Measurements from ENCODE around the gene G2E3. TPM values are rescaled to one million over a fixed set of nuclear protein-coding genes. Genes with fewer than 3 reads are reported as not detected.
"Not testable (repeated sequence)": the region's sequence is repeated elsewhere in the genome, so short reads cannot be mapped to it uniquely, and the experiment has no call there.

Gene G2E3
- total RNA-seq, 4 donors from 2014 or later, result 9.5 to 17.5 (median 10.7) TPM

GRCh38 chr14:30528778-30529642 lies 29.9 kb upstream of the G2E3 start:
- 81 to 88% methylated on average over 10 to 12 of the region's 12 CpGs for WGBS, 2 donors
- Histone ChIP-seq H3K36me3 (no peaks in the 10 kb centered on the region), H3K4me1 (no peaks in the 10 kb centered on the region), H3K27me3 (no peaks in the 10 kb centered on the region), H3K9me3 (no peaks in the 10 kb centered on the region), H3K4me3 (replicated peaks in 1 of 3) (no peak overlapping the region), H3K27ac (no peak overlapping the region)
- no peak for TF ChIP-seq POLR2A (IDR thresholded peaks at IDR 0.05)
- TF ChIP-seq, protein P1, sequence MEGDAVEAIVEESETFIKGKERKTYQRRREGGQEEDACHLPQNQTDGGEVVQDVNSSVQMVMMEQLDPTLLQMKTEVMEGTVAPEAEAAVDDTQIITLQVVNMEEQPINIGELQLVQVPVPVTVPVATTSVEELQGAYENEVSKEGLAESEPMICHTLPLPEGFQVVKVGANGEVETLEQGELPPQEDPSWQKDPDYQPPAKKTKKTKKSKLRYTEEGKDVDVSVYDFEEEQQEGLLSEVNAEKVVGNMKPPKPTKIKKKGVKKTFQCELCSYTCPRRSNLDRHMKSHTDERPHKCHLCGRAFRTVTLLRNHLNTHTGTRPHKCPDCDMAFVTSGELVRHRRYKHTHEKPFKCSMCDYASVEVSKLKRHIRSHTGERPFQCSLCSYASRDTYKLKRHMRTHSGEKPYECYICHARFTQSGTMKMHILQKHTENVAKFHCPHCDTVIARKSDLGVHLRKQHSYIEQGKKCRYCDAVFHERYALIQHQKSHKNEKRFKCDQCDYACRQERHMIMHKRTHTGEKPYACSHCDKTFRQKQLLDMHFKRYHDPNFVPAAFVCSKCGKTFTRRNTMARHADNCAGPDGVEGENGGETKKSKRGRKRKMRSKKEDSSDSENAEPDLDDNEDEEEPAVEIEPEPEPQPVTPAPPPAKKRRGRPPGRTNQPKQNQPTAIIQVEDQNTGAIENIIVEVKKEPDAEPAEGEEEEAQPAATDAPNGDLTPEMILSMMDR (IDR thresholded peaks at IDR 0.05), result no peak
- intact Hi-C loops (cut with DNase I), result loop anchor here (10.0 kb wide), 1 partner anchor 154 kb away; no protein-coding TSS in a partner anchor
- DNase-seq, result no peak

DNA sequence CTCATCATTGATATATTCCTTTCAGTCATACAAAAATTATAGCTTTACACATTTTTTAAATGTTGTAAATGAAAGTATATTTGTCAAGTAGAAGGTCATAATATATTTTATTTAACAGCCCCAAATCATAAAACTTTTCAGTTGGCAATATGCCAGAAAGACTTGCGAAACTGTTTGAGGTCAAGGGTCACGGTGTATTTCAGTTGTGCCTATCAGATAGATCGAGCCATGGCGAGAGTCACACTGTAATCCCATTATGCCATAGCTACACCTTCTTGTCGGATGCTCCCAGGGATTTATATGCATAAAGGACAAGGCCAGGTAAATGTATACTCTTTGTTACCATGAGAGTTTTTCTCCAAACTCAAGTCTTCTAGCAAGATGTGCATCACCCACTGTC lies 26.7 kb upstream of the G2E3 start:
- intact Hi-C loops (cut with DNase I), result no loop called here
- WGBS, 2 donors, result 95 to 96% methylated on average over 5 of the region's 5 CpGs
- TF ChIP-seq POLR2A (IDR thresholded peaks at IDR 0.05), result no peak
- TF ChIP-seq, protein P1 (IDR thresholded peaks at IDR 0.05), result no peak

DNA sequence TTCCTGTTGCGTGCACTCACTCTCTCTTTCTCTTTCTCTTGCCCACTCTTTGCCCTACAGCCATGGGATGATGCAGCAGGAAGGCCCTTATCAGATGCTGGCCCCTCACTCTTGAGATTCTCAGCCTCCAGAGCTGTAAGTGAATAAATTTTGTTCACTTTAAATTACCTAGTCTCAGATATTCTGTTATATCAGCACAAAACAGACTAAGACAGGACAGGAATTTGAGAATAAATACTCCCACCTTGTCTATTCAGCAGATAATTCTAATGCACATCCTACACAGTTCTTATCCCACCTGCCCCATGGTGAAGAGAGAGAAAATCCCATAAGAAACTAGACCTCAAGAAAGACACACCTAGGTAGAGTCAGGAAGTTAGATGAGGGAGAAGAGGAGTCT lies 25.8 kb upstream of the G2E3 start:
- Histone ChIP-seq H3K36me3 (no peaks in the 10 kb centered on the region), H3K4me1 (no peaks in the 10 kb centered on the region), H3K27ac (no peak overlapping the region), H3K9me3 (no peaks in the 10 kb centered on the region), H3K4me3 (replicated peaks in 1 of 3) (no peak overlapping the region), H3K27me3 (no peaks in the 10 kb centered on the region)
- WGBS, 2 donors, result 95% methylated on average over 1 of the region's 1 CpG
- intact Hi-C loops (cut with DNase I), result no loop called here
- no peak for DNase-seq
- no peak for TF ChIP-seq POLR2A (IDR thresholded peaks at IDR 0.05)
- TF ChIP-seq, protein P1 (IDR thresholded peaks at IDR 0.05), result no peak

More for the DNA sequence above, 26.7 kb upstream of the G2E3 start:
- H3K4me1 ChIP-seq, result no peaks in the 10 kb centered on the region
- no peaks in the 10 kb centered on the region for H3K9me3 ChIP-seq
- H3K4me3 ChIP-seq (replicated peaks in 1 of 3), result no peak overlapping the region
- no peak for DNase-seq
- no peak overlapping the region for H3K27ac ChIP-seq
- no peaks in the 10 kb centered on the region for H3K36me3 ChIP-seq
- H3K27me3 ChIP-seq, result no peaks in the 10 kb centered on the region

- intact Hi-C loops (cut with DNase I), result no loop called here
- DNase-seq, result no peak
- Histone ChIP-seq H3K4me1 (no peaks in the 10 kb centered on the region), H3K4me3 (replicated peaks in 1 of 3) (no peak overlapping the region), H3K27me3 (no peaks in the 10 kb centered on the region), H3K9me3 (no peaks in the 10 kb centered on the region), H3K36me3 (no peaks in the 10 kb centered on the region), H3K27ac (no peak overlapping the region)
- TF ChIP-seq, protein P1 (IDR thresholded peaks at IDR 0.05), result no peak
- TF ChIP-seq POLR2A (IDR thresholded peaks at IDR 0.05), result no peak
- 95 to 96% methylated on average over 1 of the region's 1 CpG for WGBS, 2 donors
These were observed 17.6 kb upstream of the G2E3 start for GRCh38 chr14:30541318-30541717.

GRCh38 chr14:30546735-30547134 lies 12.2 kb upstream of the G2E3 start:
- DNase-seq; H3K27me3 ChIP-seq; H3K9me3 ChIP-seq; H3K4me1 ChIP-seq; intact Hi-C loops (cut with DNase I); H3K4me3 ChIP-seq (replicated peaks in 1 of 3); H3K36me3 ChIP-seq; H3K27ac ChIP-seq: not testable (repeated sequence)
- WGBS, 2 donors, result 84 to 89% methylated on average over 4 of the region's 4 CpGs
